HepG2 (cell line): Measurements from ENCODE around the gene DIS3L2. TPM values are rescaled to one million over a fixed set of nuclear protein-coding genes. Genes with fewer than 3 reads are reported as not detected.

Experiments
- ATAC-seq: fragments of 200-7000 bp; cut with Tn5 transposase; 3 replicates; pipeline ENCODE4 v1.9.1; 2020; ENCODE audit warnings: mild to moderate bottlenecking, moderate library complexity
- BruUV-seq: library from RNA; stranded (reverse); fragments of 400-500 nt; replicated peaks from 2 replicates; lab custom pipeline; 2021; lab: Mats Ljungman, UMichigan
- CTCF ChIA-PET: fragments of 300-600 bp; formaldehyde crosslinking; extraction: SDS; loops from one replicate; lab custom pipeline; 2021; ENCODE audit warnings: low total read pairs, inconsistent platforms, low intra/inter-chr PET ratio; lab: Yijun Ruan, JAX
- POLR2A ChIA-PET: fragments of 350-600 bp; sonication (Branson Sonifier 250); formaldehyde crosslinking; loops from one replicate; lab custom pipeline; 2020; ENCODE audit warnings: antibody characterized with exemption, inconsistent platforms; lab: Yijun Ruan, JAX
- DNase-seq: peaks from one replicate; pipeline ENCODE4 v3.0.0-alpha.2; 2015; ENCODE audit warnings: low spot score
- FAIRE-seq: peaks from 3 replicates; lab custom pipeline; 2011; peaks lifted over from hg19 to GRCh38; lab: Jason Lieb, UNC
- H2AFZ ChIP-seq: one replicate; pipeline ENCODE4 v1.6.1; 2011; ENCODE audit warnings: low read length, inconsistent platforms
- H3K27ac ChIP-seq: fragments of 300-600 bp; 3 replicates; pipeline ENCODE4 v1.8.0; 2011; ENCODE audit warnings: mixed run types, mild to moderate bottlenecking, mixed read lengths, low read length, inconsistent platforms; ENCODE audit not compliant: insufficient read depth; ENCODE audit errors: extremely low read length
- H3K27me3 ChIP-seq, 2 experiments: fragments of 200-600 bp in 1 of 2; 2 replicates in 1 of 2; 3 replicates in 1 of 2; pipeline versions ENCODE4 v1.6.0 to v1.8.0; 2011; ENCODE audit warnings: low read length in 2 of 2, mild to moderate bottlenecking in 2 of 2, moderate library complexity in 2 of 2, inconsistent platforms in 1 of 2; ENCODE audit not compliant: insufficient read depth in 2 of 2, control insufficient read depth in 1 of 2
- H3K36me3 ChIP-seq, 2 experiments: fragments of 200-600 bp in 1 of 2; replicated peaks in 1 of 2; 2 replicates in 1 of 2; 3 replicates in 1 of 2; pipeline versions ENCODE4 v1.5.1 to v1.8.0; 2011; ENCODE audit warnings: low read length in 2 of 2, inconsistent platforms in 1 of 2; ENCODE audit not compliant: insufficient read depth in 2 of 2, control insufficient read depth in 1 of 2
- H3K4me1 ChIP-seq: 2 replicates; pipeline ENCODE4 v1.5.1; 2012; ENCODE audit warnings: low read length, inconsistent platforms; ENCODE audit not compliant: insufficient read depth
- H3K4me2 ChIP-seq: 2 replicates; pipeline ENCODE4 v1.6.0; 2011; ENCODE audit warnings: low read depth, low read length, inconsistent platforms
- H3K4me3 ChIP-seq, 3 experiments: fragments of 200-600 bp in 1 of 3; sonication (generic), shearing (Covaris generic) in 1 of 3; replicated peaks in 1 of 3; 2 replicates each; pipeline ENCODE4 v1.5.1; 2011 to 2016; ENCODE audit warnings: low read length in 3 of 3, inconsistent platforms in 2 of 3, low read depth in 2 of 3, mild to moderate bottlenecking in 2 of 3, control low read depth in 1 of 3, mixed read lengths in 1 of 3; ENCODE audit not compliant: insufficient read depth in 1 of 3
- H3K79me2 ChIP-seq: one replicate; pipeline ENCODE4 v1.6.1; 2011; ENCODE audit warnings: low read length, inconsistent platforms; ENCODE audit not compliant: insufficient read depth
- H3K9ac ChIP-seq: 2 replicates; pipeline ENCODE4 v1.6.0; 2011; ENCODE audit warnings: mild to moderate bottlenecking, low read depth, low read length, inconsistent platforms; ENCODE audit not compliant: insufficient read depth
- H3K9me3 ChIP-seq: 2 replicates; pipeline ENCODE4 v1.5.1; 2012; ENCODE audit warnings: mild to moderate bottlenecking, low read length
- H4K20me1 ChIP-seq: 2 replicates; pipeline ENCODE4 v1.6.0; 2011; ENCODE audit warnings: inconsistent platforms, mild to moderate bottlenecking, low read length, moderate library complexity; ENCODE audit not compliant: insufficient read depth
- AHR ChIP-seq: IDR thresholded peaks from 2 replicates; pipeline ENCODE4 v1.6.1; 2018; ENCODE audit warnings: missing genetic modification reagents, missing compliant biosample characterization
- HMG20A ChIP-seq: IDR thresholded peaks from 2 replicates; pipeline ENCODE4 v1.6.1; 2016; ENCODE audit warnings: borderline replicate concordance
- IKZF4 ChIP-seq: sonication (generic); formaldehyde crosslinking; IDR thresholded peaks from 2 replicates; pipeline ENCODE4 v1.5.1; 2020; ENCODE audit warnings: borderline replicate concordance, mild to moderate bottlenecking, low read depth, missing genetic modification reagents; ENCODE audit errors: not compliant biosample characterization
- NR2F1 ChIP-seq, 2 experiments: fragments of 450-650 bp in 1 of 2; formaldehyde crosslinking in 1 of 2; IDR thresholded peaks; 2 replicates each; pipeline versions ENCODE4 v1.5.0 to v1.6.1; 2016 to 2020; ENCODE audit warnings: mild to moderate bottlenecking in 1 of 2, missing compliant biosample characterization in 1 of 2, missing genetic modification reagents in 1 of 2, moderate library complexity in 1 of 2
- RXRA ChIP-seq: sonication (generic); formaldehyde crosslinking; IDR thresholded peaks from 2 replicates; pipeline ENCODE4 v1.5.1; 2020; ENCODE audit warnings: missing genetic modification reagents
- RXRB ChIP-seq: IDR thresholded peaks from 2 replicates; pipeline ENCODE4 v1.6.1; 2016; ENCODE audit warnings: borderline replicate concordance, missing genetic modification reagents, missing compliant biosample characterization
- SIX1 ChIP-seq: sonication (generic); formaldehyde crosslinking; IDR thresholded peaks from 2 replicates; pipeline ENCODE4 v1.4.0; 2020; ENCODE audit warnings: missing genetic modification reagents, borderline replicate concordance
- TBL1XR1 ChIP-seq: fragments of 150-350 bp; IDR thresholded peaks from 2 replicates; pipeline ENCODE4 v1.6.1; 2014; ENCODE audit warnings: borderline replicate concordance, low read length; ENCODE audit not compliant: partially characterized antibody
- ZBTB42 ChIP-seq: sonication (generic); formaldehyde crosslinking; IDR thresholded peaks from 2 replicates; pipeline ENCODE4 v1.5.0; 2020; ENCODE audit warnings: mild to moderate bottlenecking, missing genetic modification reagents
- in situ Hi-C: cut with HindIII; loops from 2 replicates; pipeline ENCODE4 v1.10.0; 2017; ENCODE audit warnings: low pct_unique_long_range_greater_than_20kb; ENCODE audit not compliant: extremely low pct_ligation_motif_present
- intact Hi-C: fragments of 100-400 bp; cut with micrococcal nuclease; formaldehyde crosslinking; loops from one replicate; pipeline ENCODE4 v1.10.0; 2022; ENCODE audit not compliant: unreplicated experiment
- polyA plus RNA-seq, 8 experiments: library from polyadenylated mRNA; depleted of rRNA in 3 of 8; stranded (reverse) in 7 of 8; unstranded in 1 of 8; fragments of >200 nt; fragmentation: Illumina TruSeq in 4 of 8; extraction: Trizol in 4 of 8; gene quantifications; 2 replicates each; pipeline versions ENCODE4 v1.2.1 to v1.2.3, GENCODE V29; 2011 to 2016; ENCODE audit warnings: low read depth in 4 of 8, missing spikeins in 1 of 8, mixed read lengths in 1 of 8; ENCODE audit not compliant: insufficient read depth in 1 of 8
- total RNA-seq, 5 experiments: library from RNA; depleted of rRNA; stranded (reverse); fragments of >200 nt; fragmentation: Illumina TruSeq; extraction: Trizol; gene quantifications; 2 replicates each; pipeline ENCODE4 v1.2.3, GENCODE V29; 2016; ENCODE audit warnings: low read depth in 1 of 5
- TF ChIP-seq, protein P1 (sequence below): sonication (generic); formaldehyde crosslinking; IDR thresholded peaks from 2 replicates; pipeline ENCODE4 v1.5.0; 2020; ENCODE audit warnings: mild to moderate bottlenecking, missing genetic modification reagents
- TF ChIP-seq, protein P2 (sequence below): sonication (generic); formaldehyde crosslinking; IDR thresholded peaks from 2 replicates; pipeline ENCODE4 v1.4.0; 2020; ENCODE audit warnings: missing genetic modification reagents
- TF ChIP-seq, protein P3 (sequence below): IDR thresholded peaks from 2 replicates; pipeline ENCODE4 v1.6.1; 2016; ENCODE audit warnings: control low read depth
- TF ChIP-seq, protein P4 (sequence below): sonication (generic); formaldehyde crosslinking; IDR thresholded peaks from 2 replicates; pipeline ENCODE4 v1.8.1; 2023; ENCODE audit warnings: mild to moderate bottlenecking, moderate library complexity, missing genetic modification reagents
- TF ChIP-seq, protein P5 (sequence below): sonication (generic); formaldehyde crosslinking; IDR thresholded peaks from 2 replicates; pipeline ENCODE4 v1.8.1; 2022; ENCODE audit warnings: mild to moderate bottlenecking, missing genetic modification reagents

DIS3L2 gene
- total and polyA plus RNA-seq, 2 of the 13 experiments (the other 11 are each of a cell fraction or from before 2014, with no cell fraction given): 7.0 to 23.9 TPM

DNA sequence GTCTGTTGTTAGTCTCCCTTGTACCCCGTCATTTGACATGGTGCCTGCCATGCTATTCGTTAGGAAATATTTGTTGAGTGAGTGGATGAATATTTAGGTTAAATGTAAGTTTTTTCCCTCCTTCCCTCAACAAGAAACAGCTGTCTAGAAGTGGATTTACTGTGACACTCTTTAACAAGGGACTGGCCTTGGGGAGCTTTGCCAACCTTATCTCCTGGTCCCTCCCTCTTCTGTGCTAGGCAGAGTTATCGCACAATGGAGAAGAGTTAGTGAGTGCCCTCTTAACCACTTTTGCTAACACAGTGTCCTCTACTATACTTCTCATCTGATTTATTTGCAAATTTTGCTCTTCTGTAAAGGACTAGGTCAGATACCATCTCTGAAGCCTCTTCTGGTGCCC, 61.2 kb downstream of the DIS3L2 start (continued):
- TF ChIP-seq RXRA (CRISPR knock-in tag) (no peak), AHR (CRISPR knock-in tag) (no peak)
- TF ChIP-seq, protein P1, sequence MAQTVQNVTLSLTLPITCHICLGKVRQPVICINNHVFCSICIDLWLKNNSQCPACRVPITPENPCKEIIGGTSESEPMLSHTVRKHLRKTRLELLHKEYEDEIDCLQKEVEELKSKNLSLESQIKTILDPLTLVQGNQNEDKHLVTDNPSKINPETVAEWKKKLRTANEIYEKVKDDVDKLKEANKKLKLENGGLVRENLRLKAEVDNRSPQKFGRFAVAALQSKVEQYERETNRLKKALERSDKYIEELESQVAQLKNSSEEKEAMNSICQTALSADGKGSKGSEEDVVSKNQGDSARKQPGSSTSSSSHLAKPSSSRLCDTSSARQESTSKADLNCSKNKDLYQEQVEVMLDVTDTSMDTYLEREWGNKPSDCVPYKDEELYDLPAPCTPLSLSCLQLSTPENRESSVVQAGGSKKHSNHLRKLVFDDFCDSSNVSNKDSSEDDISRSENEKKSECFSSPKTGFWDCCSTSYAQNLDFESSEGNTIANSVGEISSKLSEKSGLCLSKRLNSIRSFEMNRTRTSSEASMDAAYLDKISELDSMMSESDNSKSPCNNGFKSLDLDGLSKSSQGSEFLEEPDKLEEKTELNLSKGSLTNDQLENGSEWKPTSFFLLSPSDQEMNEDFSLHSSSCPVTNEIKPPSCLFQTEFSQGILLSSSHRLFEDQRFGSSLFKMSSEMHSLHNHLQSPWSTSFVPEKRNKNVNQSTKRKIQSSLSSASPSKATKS (CRISPR knock-in tag): no peak
- TF ChIP-seq, all 625 proteins: peak for 0

DNA sequence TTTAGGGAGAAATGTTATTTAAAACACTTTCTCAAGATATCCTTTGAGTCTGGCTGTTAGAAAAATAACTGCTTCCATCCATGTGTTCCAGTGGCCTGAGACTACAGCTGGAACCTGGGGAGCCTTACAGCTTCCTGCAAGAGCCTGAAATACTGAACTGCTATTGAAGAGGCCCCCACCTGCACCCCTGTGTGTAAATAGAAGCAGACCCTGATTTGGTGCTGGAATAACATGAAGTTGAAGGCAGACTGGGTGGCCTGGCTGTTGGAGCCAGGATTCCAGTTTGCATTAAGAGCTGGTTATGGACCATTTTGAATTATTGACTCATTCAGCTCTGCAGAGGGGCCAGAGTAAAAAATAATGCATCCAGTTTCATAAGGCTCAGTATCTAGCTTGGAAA, 61.9 kb downstream of the DIS3L2 start:
- Histone ChIP-seq H3K9ac (no peak overlapping the region), H3K4me2 (no peak overlapping the region), H3K36me3 (peaks cover 10 to 32% of the 10 kb centered on the region in 2 experiments), H3K79me2 (no peaks in the 10 kb centered on the region), H3K27ac (no peak overlapping the region), H2AFZ (no peak overlapping the region), H3K9me3 (no peaks in the 10 kb centered on the region), H3K4me3 (no peak overlapping the region), H3K27me3 (no peaks in the 10 kb centered on the region), H4K20me1 (no peaks in the 10 kb centered on the region), H3K4me1 (peaks cover 7% of the 10 kb centered on the region; the same call in 1 of the 2 replicates)
- CTCF ChIA-PET: no interaction called here
- intact Hi-C loops: no loop called here
- FAIRE-seq: no peak
- in situ Hi-C loops: no loop called here
- BruUV-seq: no TSS peak
- no peak for ATAC-seq
- POLR2A ChIA-PET: no interaction called here
- DNase-seq: no peak
- TF ChIP-seq IKZF4 (CRISPR knock-in tag) (no peak), TBL1XR1 (no peak), RXRB (CRISPR knock-in tag) (no peak), HMG20A (no peak), SIX1 (CRISPR knock-in tag) (no peak), ZBTB42 (CRISPR knock-in tag) (no peak), NR2F1 (CRISPR knock-in tag; IDR thresholded peaks at IDR 0.05) (no peak)
- TF ChIP-seq, protein P2, sequence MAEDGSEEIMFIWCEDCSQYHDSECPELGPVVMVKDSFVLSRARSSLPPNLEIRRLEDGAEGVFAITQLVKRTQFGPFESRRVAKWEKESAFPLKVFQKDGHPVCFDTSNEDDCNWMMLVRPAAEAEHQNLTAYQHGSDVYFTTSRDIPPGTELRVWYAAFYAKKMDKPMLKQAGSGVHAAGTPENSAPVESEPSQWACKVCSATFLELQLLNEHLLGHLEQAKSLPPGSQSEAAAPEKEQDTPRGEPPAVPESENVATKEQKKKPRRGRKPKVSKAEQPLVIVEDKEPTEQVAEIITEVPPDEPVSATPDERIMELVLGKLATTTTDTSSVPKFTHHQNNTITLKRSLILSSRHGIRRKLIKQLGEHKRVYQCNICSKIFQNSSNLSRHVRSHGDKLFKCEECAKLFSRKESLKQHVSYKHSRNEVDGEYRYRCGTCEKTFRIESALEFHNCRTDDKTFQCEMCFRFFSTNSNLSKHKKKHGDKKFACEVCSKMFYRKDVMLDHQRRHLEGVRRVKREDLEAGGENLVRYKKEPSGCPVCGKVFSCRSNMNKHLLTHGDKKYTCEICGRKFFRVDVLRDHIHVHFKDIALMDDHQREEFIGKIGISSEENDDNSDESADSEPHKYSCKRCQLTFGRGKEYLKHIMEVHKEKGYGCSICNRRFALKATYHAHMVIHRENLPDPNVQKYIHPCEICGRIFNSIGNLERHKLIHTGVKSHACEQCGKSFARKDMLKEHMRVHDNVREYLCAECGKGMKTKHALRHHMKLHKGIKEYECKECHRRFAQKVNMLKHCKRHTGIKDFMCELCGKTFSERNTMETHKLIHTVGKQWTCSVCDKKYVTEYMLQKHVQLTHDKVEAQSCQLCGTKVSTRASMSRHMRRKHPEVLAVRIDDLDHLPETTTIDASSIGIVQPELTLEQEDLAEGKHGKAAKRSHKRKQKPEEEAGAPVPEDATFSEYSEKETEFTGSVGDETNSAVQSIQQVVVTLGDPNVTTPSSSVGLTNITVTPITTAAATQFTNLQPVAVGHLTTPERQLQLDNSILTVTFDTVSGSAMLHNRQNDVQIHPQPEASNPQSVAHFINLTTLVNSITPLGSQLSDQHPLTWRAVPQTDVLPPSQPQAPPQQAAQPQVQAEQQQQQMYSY: no peak
- TF ChIP-seq, protein P3, sequence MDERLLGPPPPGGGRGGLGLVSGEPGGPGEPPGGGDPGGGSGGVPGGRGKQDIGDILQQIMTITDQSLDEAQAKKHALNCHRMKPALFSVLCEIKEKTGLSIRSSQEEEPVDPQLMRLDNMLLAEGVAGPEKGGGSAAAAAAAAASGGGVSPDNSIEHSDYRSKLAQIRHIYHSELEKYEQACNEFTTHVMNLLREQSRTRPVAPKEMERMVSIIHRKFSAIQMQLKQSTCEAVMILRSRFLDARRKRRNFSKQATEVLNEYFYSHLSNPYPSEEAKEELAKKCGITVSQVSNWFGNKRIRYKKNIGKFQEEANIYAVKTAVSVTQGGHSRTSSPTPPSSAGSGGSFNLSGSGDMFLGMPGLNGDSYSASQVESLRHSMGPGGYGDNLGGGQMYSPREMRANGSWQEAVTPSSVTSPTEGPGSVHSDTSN (CRISPR knock-in tag): no peak
- TF ChIP-seq, protein P4, sequence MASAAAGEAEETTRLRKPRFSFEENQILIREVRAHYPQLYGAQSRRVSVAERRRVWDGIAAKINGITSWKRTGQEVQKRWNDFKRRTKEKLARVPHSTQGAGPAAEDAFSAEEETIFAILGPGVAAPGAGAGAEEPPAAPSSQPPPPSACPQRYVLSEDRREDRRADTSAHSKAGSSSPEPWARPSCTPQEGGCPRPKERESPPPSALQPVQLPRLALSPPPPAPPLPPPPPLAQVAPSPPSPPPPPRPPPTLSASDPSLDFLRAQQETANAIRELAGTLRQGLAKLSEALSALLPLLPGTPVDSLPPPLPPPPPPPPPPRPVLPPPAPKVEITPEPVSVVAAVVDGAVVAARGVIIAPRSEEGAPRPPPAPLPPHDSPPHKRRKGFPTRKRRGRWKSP (CRISPR knock-in tag): no peak
- TF ChIP-seq, protein P5, sequence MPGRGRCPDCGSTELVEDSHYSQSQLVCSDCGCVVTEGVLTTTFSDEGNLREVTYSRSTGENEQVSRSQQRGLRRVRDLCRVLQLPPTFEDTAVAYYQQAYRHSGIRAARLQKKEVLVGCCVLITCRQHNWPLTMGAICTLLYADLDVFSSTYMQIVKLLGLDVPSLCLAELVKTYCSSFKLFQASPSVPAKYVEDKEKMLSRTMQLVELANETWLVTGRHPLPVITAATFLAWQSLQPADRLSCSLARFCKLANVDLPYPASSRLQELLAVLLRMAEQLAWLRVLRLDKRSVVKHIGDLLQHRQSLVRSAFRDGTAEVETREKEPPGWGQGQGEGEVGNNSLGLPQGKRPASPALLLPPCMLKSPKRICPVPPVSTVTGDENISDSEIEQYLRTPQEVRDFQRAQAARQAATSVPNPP: no peak
